Aorta (tissue), 5 donors: ENCODE results near the gene SLC39A10. TPM values are rescaled to one million over a fixed set of nuclear protein-coding genes. Genes with fewer than 3 reads are reported as not detected.
"Not testable (repeated sequence)": the region's sequence is repeated elsewhere in the genome, so short reads cannot be mapped to it uniquely, and the experiment has no call there.

ENCODE experiments used
- ATAC-seq: fragments of 200-7000 bp; cut with Tn5 transposase; one replicate; pipeline ENCODE4 v1.9.1; 2022; ENCODE audit warnings: moderate library complexity; ENCODE audit not compliant: low FRiP score
- DNase-seq, 2 donors: peaks; one replicate each; pipeline ENCODE4 v3.0.0-alpha.2; 2020
- H3K27ac ChIP-seq, 2 donors: one replicate each; pipeline ENCODE4 v1.5.1; 2013; ENCODE audit warnings: low read length in 2 of 2, mild to moderate bottlenecking in 2 of 2, moderate library complexity in 2 of 2, control low read depth in 1 of 2, inconsistent platforms in 1 of 2, low read depth in 1 of 2
- H3K27me3 ChIP-seq, 2 donors: one replicate each; pipeline ENCODE4 v1.6.1; 2013; ENCODE audit warnings: control low read depth in 1 of 2, low read length in 1 of 2, mild to moderate bottlenecking in 1 of 2, moderate library complexity in 1 of 2; ENCODE audit not compliant: insufficient read depth in 2 of 2, control insufficient read depth in 1 of 2
- H3K36me3 ChIP-seq, 2 donors: one replicate each; pipeline ENCODE4 v1.6.1; 2013; ENCODE audit warnings: control low read depth in 1 of 2, low read length in 1 of 2, mild to moderate bottlenecking in 1 of 2; ENCODE audit not compliant: insufficient read depth in 2 of 2, control insufficient read depth in 1 of 2
- H3K4me1 ChIP-seq, 2 donors: one replicate each; pipeline ENCODE4 v1.6.1; 2013; ENCODE audit warnings: low read length in 2 of 2, control low read depth in 1 of 2, mild to moderate bottlenecking in 1 of 2, moderate library complexity in 1 of 2; ENCODE audit not compliant: insufficient read depth in 2 of 2, control insufficient read depth in 1 of 2
- H3K4me3 ChIP-seq, 2 donors: one replicate each; pipeline ENCODE4 v1.5.1; 2013; ENCODE audit warnings: low read length in 2 of 2, control low read depth in 1 of 2, mild to moderate bottlenecking in 1 of 2
- H3K9me3 ChIP-seq: one replicate; pipeline ENCODE4 v1.6.1; 2013; ENCODE audit warnings: mild to moderate bottlenecking, low read length; ENCODE audit not compliant: control insufficient read depth
- WGBS, 2 donors: extraction: QIAGEN DNeasy Blood & Tissue Kit; methylation state at CpG; one replicate each; pipeline ENCODE4 v1.1.7; 2013; 5-methylcytosine and 5-hydroxymethylcytosine counted together
- intact Hi-C, 2 donors: fragments of 100-400 bp; cut with DNase I; formaldehyde crosslinking; loops; one replicate each; pipeline versions ENCODE4 v1.14.2 to v1.15.0; 2022
- polyA plus RNA-seq, 2 donors: library from polyadenylated mRNA; stranded (reverse); fragments of 200-250 nt; gene quantifications; one replicate each; pipeline ENCODE4 v1.2.3, GENCODE V29; 2013
- total RNA-seq, 2 donors: library from RNA; stranded (reverse); fragmentation: NEBNext Ultra II Directional; extraction: Animal tissue kit (Norgen Biotek cat#: 25700); gene quantifications; one replicate each; pipeline ENCODE4 v1.2.1, GENCODE V29; 2021
- donor health status: healthy with polysubstance abuse.
- donor health status: Bipolar disorder and iron deficiency.
- donor health status: DM: no; HTN: no; CAD: no.
- donor health status: DM: no; HTN: no; CAD: no.
- donor health status: DM: yes; HTN: yes; CAD: no.

The SLC39A10 gene
- total and polyA plus RNA-seq, 4 donors: 1.8 to 28.4 (median 14.0) TPM

GRCh38 chr2:195663007-195663406 is 6.0 kb downstream of the SLC39A10 start:
- Histone ChIP-seq H3K36me3 (no peaks in the 10 kb centered on the region), H3K27ac (no peak overlapping the region), H3K4me1 (no peaks in the 10 kb centered on the region), H3K9me3 (no peaks in the 10 kb centered on the region), H3K27me3 (no peaks in the 10 kb centered on the region), H3K4me3 (no peak overlapping the region)
- no peak for ATAC-seq
- no peak for DNase-seq
- intact Hi-C loops: no loop called here
- WGBS, 2 donors: 65 to 66% methylated on average over 3 of the region's 3 CpGs

DNA sequence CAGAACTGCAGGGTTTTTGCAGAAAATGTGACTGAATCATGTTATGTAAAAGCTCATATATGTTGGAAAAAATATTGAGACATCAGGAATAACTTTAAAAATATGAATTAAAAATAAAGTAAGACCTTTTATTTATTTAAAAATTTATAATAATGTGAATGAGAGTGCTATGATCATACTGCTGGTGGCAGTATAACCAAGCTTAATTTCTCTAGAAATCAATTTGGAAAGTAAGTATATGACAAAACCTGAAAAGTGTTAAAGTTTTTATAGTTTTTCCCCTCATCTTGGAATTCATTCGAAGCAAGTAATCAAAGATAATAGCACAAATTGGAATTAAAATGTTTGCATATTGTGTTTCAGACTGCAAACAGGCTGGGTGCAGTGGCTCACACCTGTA is 7.5 kb downstream of the SLC39A10 start:
- DNase-seq (no peak), ATAC-seq (no peak)
- WGBS, 2 donors: 59 to 66% methylated on average over 1 of the region's 1 CpG
- H3K4me3 ChIP-seq: no peak overlapping the region
- H3K36me3 ChIP-seq: no peaks in the 10 kb centered on the region
- intact Hi-C loops: no loop called here
- no peak overlapping the region for H3K27ac ChIP-seq
- no peaks in the 10 kb centered on the region for H3K9me3 ChIP-seq
- no peaks in the 10 kb centered on the region for H3K27me3 ChIP-seq
- H3K4me1 ChIP-seq: no peaks in the 10 kb centered on the region

DNA sequence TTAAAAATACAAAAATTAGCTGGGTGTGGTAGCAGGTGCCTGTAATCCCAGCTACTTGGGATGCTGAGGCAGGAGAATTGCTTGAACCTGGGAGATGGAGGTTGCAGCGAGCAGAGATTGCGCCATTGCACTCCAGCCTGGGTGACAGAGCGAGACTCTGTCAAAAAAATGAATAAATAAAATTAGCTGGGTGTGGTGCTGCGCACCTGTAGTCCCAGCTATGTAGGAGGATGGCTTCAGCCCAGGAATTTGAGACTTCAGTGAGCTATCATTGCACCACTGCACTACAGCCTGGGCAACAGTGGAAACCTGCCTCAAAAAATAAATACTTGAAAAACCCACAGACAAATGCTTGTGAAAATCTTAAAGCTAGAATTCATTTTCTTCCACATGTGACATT is 8.1 kb downstream of the SLC39A10 start:
- H3K9me3 ChIP-seq, H3K27ac ChIP-seq, ATAC-seq, H3K4me3 ChIP-seq, H3K36me3 ChIP-seq, intact Hi-C loops, DNase-seq, H3K27me3 ChIP-seq, H3K4me1 ChIP-seq: not testable (repeated sequence)
- WGBS, 2 donors: 95 to 99% methylated on average over 4 of the region's 4 CpGs

DNA sequence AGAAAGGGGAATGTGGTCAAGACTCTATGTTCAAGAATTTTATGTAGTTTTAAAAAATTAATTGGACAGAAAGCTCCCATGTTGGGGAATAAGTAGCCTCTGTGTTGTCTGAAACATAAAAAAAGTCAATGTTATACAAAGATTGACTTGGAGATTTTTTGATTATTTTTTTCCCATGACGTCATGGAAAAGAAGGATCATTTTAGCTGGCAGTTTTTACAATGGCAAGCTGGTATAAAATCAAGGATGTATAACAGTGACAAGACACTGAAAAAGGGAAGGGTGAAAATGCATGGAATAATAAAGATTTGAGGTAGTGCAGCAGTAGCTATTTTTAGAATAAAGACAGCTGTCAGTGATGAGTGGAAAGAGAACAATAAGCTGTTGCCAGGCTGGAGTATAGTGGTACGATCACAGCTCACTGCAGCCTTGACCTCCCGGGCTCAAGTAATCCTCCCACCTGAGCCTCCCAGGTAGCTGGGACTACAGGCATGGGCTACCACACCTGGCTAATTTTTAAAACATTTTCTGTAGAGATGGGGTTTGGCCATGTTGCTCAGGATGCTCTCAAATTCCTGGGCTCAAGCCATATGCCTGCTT is 9.2 kb downstream of the SLC39A10 start:
- no peaks in the 10 kb centered on the region for H3K9me3 ChIP-seq
- WGBS, 2 donors: 50 to 56% methylated on average over 3 of the region's 3 CpGs
- DNase-seq: no peak
- no peak for ATAC-seq
- H3K4me1 ChIP-seq: no peaks in the 10 kb centered on the region
- no peaks in the 10 kb centered on the region for H3K27me3 ChIP-seq
- no peaks in the 10 kb centered on the region for H3K36me3 ChIP-seq
- H3K4me3 ChIP-seq: no peak overlapping the region
- H3K27ac ChIP-seq: no peak overlapping the region
- intact Hi-C loops: no loop called here

GRCh38 chr2:195667974-195668373 is 10.9 kb downstream of the SLC39A10 start:
- Histone ChIP-seq H3K27me3 (no peaks in the 10 kb centered on the region), H3K36me3 (no peaks in the 10 kb centered on the region), H3K27ac (no peak overlapping the region), H3K4me1 (no peaks in the 10 kb centered on the region), H3K9me3 (no peaks in the 10 kb centered on the region), H3K4me3 (no peak overlapping the region)
- DNase-seq (no peak), ATAC-seq (no peak)
- intact Hi-C loops: no loop called here

DNA sequence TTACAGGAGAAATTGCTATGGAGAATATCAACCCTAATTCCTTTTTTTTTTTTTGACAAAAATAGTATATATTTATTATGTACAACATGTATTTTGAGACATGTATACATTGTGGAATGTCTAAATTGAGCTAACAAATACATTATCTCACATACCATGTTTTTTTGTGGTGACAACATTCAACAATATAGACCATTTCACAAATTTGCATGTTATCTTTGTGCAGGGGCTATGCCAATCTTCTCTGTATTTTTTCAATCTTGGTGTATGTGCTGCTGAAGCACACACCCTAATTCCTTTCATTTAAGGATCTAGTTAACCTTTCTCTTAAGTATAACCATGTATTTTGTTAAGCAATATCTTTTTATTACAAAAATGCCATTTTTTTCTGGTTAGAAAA is 13.2 kb downstream of the SLC39A10 start:
- no peak for DNase-seq
- no peak overlapping the region for H3K4me3 ChIP-seq
- H3K36me3 ChIP-seq: no peaks in the 10 kb centered on the region
- H3K27me3 ChIP-seq: no peaks in the 10 kb centered on the region
- no peaks in the 10 kb centered on the region for H3K4me1 ChIP-seq
- H3K9me3 ChIP-seq: no peaks in the 10 kb centered on the region
- intact Hi-C loops: no loop called here
- ATAC-seq: no peak
- no peak overlapping the region for H3K27ac ChIP-seq

GRCh38 chr2:195671563-195671962 is 14.5 kb downstream of the SLC39A10 start:
- intact Hi-C loops: no loop called here
- Histone ChIP-seq H3K9me3 (no peaks in the 10 kb centered on the region), H3K36me3 (no peaks in the 10 kb centered on the region), H3K4me3 (no peak overlapping the region), H3K27me3 (no peaks in the 10 kb centered on the region), H3K4me1 (no peaks in the 10 kb centered on the region), H3K27ac (no peak overlapping the region)
- DNase-seq (no peak), ATAC-seq (no peak)
- WGBS, 2 donors: 67 to 73% methylated on average over 4 of the region's 4 CpGs

DNA sequence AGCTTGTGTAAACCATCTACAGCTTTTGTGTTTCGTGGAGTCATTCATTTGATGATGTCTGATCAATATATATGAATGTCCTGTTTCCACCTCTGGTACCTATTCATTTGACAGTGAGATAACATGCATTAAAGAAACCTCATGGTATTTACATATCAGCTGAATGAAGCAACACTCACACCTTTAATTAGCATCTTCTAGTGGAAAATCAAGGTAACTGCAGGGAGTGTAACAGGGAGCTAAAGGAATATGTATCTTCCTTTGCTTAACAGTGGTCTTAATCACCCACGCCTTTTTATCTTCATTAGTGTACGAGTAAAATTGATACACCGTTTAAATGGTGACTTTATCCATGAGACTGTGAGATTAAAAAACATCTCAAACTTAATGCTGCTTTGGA is 15.6 kb downstream of the SLC39A10 start:
- no peaks in the 10 kb centered on the region for H3K9me3 ChIP-seq
- H3K36me3 ChIP-seq: no peaks in the 10 kb centered on the region
- WGBS, 2 donors: 97 to 99% methylated on average over 4 of the region's 4 CpGs
- H3K4me3 ChIP-seq: no peak overlapping the region
- intact Hi-C loops: no loop called here
- DNase-seq (no peak), ATAC-seq (no peak)
- H3K4me1 ChIP-seq: no peaks in the 10 kb centered on the region
- no peak overlapping the region for H3K27ac ChIP-seq
- no peaks in the 10 kb centered on the region for H3K27me3 ChIP-seq

DNA sequence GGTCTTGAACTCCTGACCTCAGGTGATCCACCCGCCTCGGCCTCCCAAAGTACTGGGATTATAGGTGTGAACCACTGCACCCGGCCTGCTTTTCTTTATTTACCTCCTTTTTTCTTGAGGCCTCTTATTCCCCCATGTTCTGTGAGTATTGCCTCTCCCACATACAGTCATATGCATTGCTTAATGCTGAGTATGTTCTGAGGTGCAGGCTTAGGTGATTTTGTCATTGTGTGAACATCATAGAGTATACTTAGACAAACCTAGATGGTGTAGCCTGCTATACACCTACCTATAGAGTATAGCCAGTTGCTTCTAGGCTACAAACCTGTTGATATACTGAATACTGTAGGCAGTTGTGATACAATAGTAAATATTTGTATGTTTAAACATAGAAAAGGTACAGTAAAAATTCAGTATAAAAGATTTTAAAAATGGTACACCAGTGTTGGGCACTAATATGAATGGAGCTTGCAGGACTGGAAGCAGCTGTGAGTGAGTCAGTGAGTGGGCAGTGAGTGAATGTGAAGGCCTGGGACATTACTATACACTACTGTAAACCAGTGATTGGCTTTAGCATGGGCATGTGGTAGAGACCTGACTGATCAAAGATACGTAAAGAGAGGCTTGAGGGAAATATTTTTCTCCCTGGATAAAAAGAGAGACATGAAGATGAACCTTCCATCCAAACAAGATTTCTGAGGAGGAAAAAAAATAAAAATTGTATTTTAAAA is 17.6 kb downstream of the SLC39A10 start:
- Histone ChIP-seq H3K36me3 (no peaks in the 10 kb centered on the region), H3K9me3 (no peaks in the 10 kb centered on the region), H3K27me3 (no peaks in the 10 kb centered on the region), H3K4me3 (no peak overlapping the region), H3K27ac (no peak overlapping the region), H3K4me1 (no peaks in the 10 kb centered on the region)
- intact Hi-C loops: no loop called here
- ATAC-seq (no peak), DNase-seq (no peak)
- WGBS, 2 donors: 88 to 98% methylated on average over 4 of the region's 4 CpGs
